PC-9 (cell line): ENCODE data around the gene PRSS33. TPM values are rescaled to one million over a fixed set of nuclear protein-coding genes. Genes with fewer than 3 reads are reported as not detected.

Source experiments
- Bru-seq: library from RNA; stranded (reverse); fragments of 400-500 nt; gene quantifications from one replicate; lab custom pipeline; 2021; lab: Mats Ljungman, UMichigan
- BruChase-seq, 2 experiments: library from RNA; stranded (reverse); fragments of 400-500 nt; gene quantifications; one replicate each; lab custom pipeline; 2021; lab: Mats Ljungman, UMichigan
- BruUV-seq: library from RNA; stranded (reverse); fragments of 400-500 nt; replicated peaks from 2 replicates; lab custom pipeline; 2021; lab: Mats Ljungman, UMichigan
- CTCF ChIA-PET: fragments of 300-600 bp; sonication (Branson Sonifier 250); formaldehyde crosslinking; loops from one replicate; lab custom pipeline; 2022; ENCODE audit warnings: antibody characterized with exemption; lab: Charles Lee
- POLR2A ChIA-PET: fragments of 300-600 bp; sonication (Branson Sonifier 250); formaldehyde crosslinking; loops from one replicate; lab custom pipeline; 2022; ENCODE audit warnings: antibody characterized with exemption; ENCODE audit not compliant: unreplicated experiment; lab: Charles Lee
- DNase-seq, 2 experiments: peaks; one replicate each; pipeline versions ENCODE4 v3.0.0 to v3.0.0-alpha.2; 2015 to 2022; ENCODE audit warnings: mixed read lengths in 1 of 2
- H2AFZ ChIP-seq: fragments of 200-600 bp; sonication (generic); 2 replicates; pipeline ENCODE4 v1.8.1; 2017; ENCODE audit warnings: antibody characterized with exemption
- H3F3A ChIP-seq: fragments of 200-600 bp; sonication (generic); 2 replicates; pipeline ENCODE4 v1.8.1; 2017; ENCODE audit warnings: antibody characterized with exemption, mild to moderate bottlenecking, low read depth; ENCODE audit not compliant: insufficient read depth
- H3K27ac ChIP-seq: fragments of 200-600 bp; sonication (generic); 2 replicates; pipeline ENCODE4 v1.6.1; 2016; ENCODE audit warnings: mixed run types
- H3K27me3 ChIP-seq: fragments of 200-600 bp; sonication (generic); 2 replicates; pipeline ENCODE4 v1.6.1; 2016; ENCODE audit warnings: low read depth, mixed run types; ENCODE audit not compliant: insufficient read depth
- H3K36me3 ChIP-seq: fragments of 200-600 bp; sonication (generic); 2 replicates; pipeline ENCODE4 v1.6.1; 2016; ENCODE audit warnings: low read depth, mixed run types
- H3K4me1 ChIP-seq: fragments of 200-600 bp; sonication (generic); replicated peaks from 2 replicates; pipeline ENCODE4 v1.6.1; 2016; ENCODE audit warnings: mixed run types; ENCODE audit not compliant: insufficient read depth
- H3K4me2 ChIP-seq: fragments of 200-600 bp; sonication (generic); 2 replicates; pipeline ENCODE4 v1.6.1; 2017; ENCODE audit warnings: mixed run types
- H3K4me3 ChIP-seq: fragments of 200-600 bp; sonication (generic); 2 replicates; pipeline ENCODE4 v1.6.1; 2016; ENCODE audit warnings: mixed run types
- H3K79me2 ChIP-seq: fragments of 200-600 bp; sonication (generic); 2 replicates; pipeline ENCODE4 v1.6.1; 2017; ENCODE audit warnings: low read depth, mixed run types
- H3K9me2 ChIP-seq: fragments of 200-600 bp; sonication (generic); 2 replicates; pipeline ENCODE4 v1.8.1; 2017; ENCODE audit warnings: mild to moderate bottlenecking; ENCODE audit not compliant: insufficient read depth
- H3K9me3 ChIP-seq: fragments of 200-600 bp; sonication (generic); 2 replicates; pipeline ENCODE4 v1.8.1; 2016; ENCODE audit warnings: low read depth; ENCODE audit not compliant: insufficient read depth
- H4K20me1 ChIP-seq: fragments of 200-600 bp; sonication (generic); 2 replicates; pipeline ENCODE4 v1.8.1; 2017; ENCODE audit not compliant: insufficient read depth
- EZH2 ChIP-seq: fragments of 200-600 bp; sonication (generic); IDR thresholded peaks from 2 replicates; pipeline ENCODE4 v1.8.0; 2017; ENCODE audit warnings: antibody characterized with exemption, low read depth
- intact Hi-C: fragments of 100-400 bp; cut with micrococcal nuclease; formaldehyde crosslinking; loops from one replicate; pipeline ENCODE4 v1.10.0; 2022; ENCODE audit not compliant: unreplicated experiment
- long read RNA-seq: library from polyadenylated mRNA; stranded (forward); transcript quantifications from one replicate; pipeline ENCODE4 v2.0.0, GENCODE V29; 2022
- total RNA-seq: library from RNA; stranded (reverse); gene quantifications from 2 replicates; pipeline ENCODE4 v1.2.3, GENCODE V29; 2021
- TF ChIP-seq, protein P1 (sequence below): fragments of 200-600 bp; sonication (generic); conservative IDR thresholded peaks from 2 replicates; pipeline ENCODE4 v1.6.1; 2017; ENCODE audit warnings: mixed run types, antibody characterized with exemption, mild to moderate bottlenecking, moderate library complexity

PRSS33 gene, protein sequence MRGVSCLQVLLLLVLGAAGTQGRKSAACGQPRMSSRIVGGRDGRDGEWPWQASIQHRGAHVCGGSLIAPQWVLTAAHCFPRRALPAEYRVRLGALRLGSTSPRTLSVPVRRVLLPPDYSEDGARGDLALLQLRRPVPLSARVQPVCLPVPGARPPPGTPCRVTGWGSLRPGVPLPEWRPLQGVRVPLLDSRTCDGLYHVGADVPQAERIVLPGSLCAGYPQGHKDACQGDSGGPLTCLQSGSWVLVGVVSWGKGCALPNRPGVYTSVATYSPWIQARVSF
- total RNA-seq = 0.23 and 0.33 TPM in 2 replicates
- not detected for Bru-seq, nascent RNA
- BruChase-seq, experiment 1, labeled RNA remaining after a 2-hour chase = not detected
- not detected for BruChase-seq, experiment 2, labeled RNA remaining after a 6-hour chase
- long read RNA-seq = 0 reads

DNA sequence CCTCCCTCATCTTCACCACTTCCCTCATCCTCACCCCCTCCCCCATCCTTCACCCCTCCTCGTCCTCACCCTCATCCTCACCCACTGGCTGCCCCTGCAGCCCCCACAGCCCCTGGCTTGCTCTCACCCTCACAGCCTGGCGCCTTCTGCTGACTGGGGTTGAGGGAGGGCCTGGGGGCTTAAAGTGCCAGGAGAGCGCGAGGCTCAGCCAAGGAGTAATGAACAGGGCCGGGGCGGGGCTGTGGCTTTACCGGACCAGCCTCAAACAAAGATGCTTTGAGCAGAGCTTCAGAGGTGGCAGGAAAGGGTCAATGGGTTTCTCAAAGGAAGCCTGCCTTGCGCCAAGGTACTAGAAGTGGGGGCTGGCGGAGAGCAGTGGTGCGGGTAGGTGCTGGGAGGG lies at the start of gene PRSS33:
TSS of gene PRSS33 (minus strand) at position 155 of the 400 bp plus-strand sequence. CDS start 1,013 bp downstream, outside the sequence.
- CTCF ChIA-PET = no interaction called here
- Histone ChIP-seq H3K27ac (no peak within 1 kb of the TSS), H3K4me1 (no peaks in the 10 kb centered on the region), H3K36me3 (no peaks in the 10 kb centered on the region), H4K20me1 (no peaks in the 10 kb centered on the region), H3F3A (peaks cover 9% of the 10 kb centered on the region; the same call in 1 of the 2 replicates), H3K79me2 (no peaks in the 10 kb centered on the region), H3K9me2 (no peaks in the 10 kb centered on the region), H3K9me3 (no peaks in the 10 kb centered on the region), H3K27me3 (peaks cover 3% of the 10 kb centered on the region; the same call in 1 of the 2 replicates), H3K4me3 (no peak within 1 kb of the TSS), H3K4me2 (no peak within 1 kb of the TSS), H2AFZ (no peak within 1 kb of the TSS)
- intact Hi-C loops = no loop called here
- TF ChIP-seq, protein P1, sequence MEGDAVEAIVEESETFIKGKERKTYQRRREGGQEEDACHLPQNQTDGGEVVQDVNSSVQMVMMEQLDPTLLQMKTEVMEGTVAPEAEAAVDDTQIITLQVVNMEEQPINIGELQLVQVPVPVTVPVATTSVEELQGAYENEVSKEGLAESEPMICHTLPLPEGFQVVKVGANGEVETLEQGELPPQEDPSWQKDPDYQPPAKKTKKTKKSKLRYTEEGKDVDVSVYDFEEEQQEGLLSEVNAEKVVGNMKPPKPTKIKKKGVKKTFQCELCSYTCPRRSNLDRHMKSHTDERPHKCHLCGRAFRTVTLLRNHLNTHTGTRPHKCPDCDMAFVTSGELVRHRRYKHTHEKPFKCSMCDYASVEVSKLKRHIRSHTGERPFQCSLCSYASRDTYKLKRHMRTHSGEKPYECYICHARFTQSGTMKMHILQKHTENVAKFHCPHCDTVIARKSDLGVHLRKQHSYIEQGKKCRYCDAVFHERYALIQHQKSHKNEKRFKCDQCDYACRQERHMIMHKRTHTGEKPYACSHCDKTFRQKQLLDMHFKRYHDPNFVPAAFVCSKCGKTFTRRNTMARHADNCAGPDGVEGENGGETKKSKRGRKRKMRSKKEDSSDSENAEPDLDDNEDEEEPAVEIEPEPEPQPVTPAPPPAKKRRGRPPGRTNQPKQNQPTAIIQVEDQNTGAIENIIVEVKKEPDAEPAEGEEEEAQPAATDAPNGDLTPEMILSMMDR = no peak
- TF ChIP-seq EZH2 = no peak
- no TSS peak for BruUV-seq
- DNase-seq = no peak
- POLR2A ChIA-PET = no interaction called here

DNA sequence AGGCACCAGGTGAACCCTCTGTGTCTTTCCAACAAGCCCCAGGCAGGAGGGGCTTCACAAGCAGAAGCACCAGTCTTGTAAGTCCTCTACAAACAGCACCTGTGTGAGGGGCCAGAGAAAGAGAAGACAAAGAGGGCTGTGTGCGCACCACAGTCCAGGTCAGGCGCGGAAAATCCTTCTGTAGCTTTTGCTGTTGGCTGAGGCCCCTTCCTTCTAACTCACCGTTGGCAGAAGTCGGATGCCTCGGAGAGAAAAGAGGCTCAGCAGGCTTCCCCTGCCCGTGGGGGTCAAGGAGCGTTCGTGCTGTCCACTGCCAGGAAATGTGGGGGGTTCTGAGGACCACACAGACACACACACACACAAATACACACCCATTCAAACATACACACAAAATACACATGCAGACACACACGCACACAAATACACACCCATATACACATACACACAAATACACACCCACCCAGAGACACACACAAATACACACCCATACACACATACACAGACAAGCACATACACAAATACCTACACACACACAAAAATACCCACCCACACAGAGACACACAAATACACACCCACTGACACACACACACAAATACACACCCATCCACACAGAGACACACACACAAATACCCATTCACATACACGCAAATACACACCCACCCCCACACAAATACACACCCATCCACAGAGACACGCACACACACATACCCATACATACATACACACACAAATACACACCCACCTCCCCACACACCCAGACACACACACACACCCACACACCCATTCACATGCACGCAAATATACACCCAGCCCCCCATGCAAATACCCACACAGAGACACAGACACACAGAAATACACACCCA lies 49.5 kb upstream of the PRSS33 start:
- Histone ChIP-seq H3K79me2 (no peaks in the 10 kb centered on the region), H3K9me3 (no peaks in the 10 kb centered on the region), H3K36me3 (no peaks in the 10 kb centered on the region), H3K4me3 (peak overlapping the region; percentile 36; the same call in 1 of the 2 replicates), H3K4me2 (peak overlapping the region; percentile 79), H3F3A (peaks cover 33% of the 10 kb centered on the region), H3K27ac (peak overlapping the region; percentile 94), H2AFZ (no peak overlapping the region), H4K20me1 (no peaks in the 10 kb centered on the region), H3K9me2 (no peaks in the 10 kb centered on the region), H3K4me1 (peaks cover 29% of the 10 kb centered on the region), H3K27me3 (no peaks in the 10 kb centered on the region)
- POLR2A ChIA-PET = interaction anchor here (0.5 kb wide), 1 partner anchor 20 kb away, joined by 6 read pairs; the partner anchor contains the start of gene PRSS21
- no peak for DNase-seq
- intact Hi-C loops = loop anchor here (1.0 to 5.0 kb wide), 2 partner anchors 9 to 70 kb away; no protein-coding TSS in a partner anchor
- no TSS peak for BruUV-seq
- TF ChIP-seq, protein P1 = no peak
- TF ChIP-seq EZH2 = no peak
- CTCF ChIA-PET = interaction anchor here (0.5 kb wide), 1 partner anchor 20 kb away, joined by 4 read pairs; no protein-coding TSS in a partner anchor
